WI38 (cell line): Measurements from ENCODE around the gene RASL11B.

Experiments used
- H3K4me3 ChIP-seq: 2 replicates; pipeline ENCODE4 v1.5.1; 2011; ENCODE audit warnings: low read depth, mild to moderate bottlenecking, control low read depth, low read length
- CTCF ChIP-seq: IDR thresholded peaks from 2 replicates; pipeline ENCODE4 v1.5.1; 2012; ENCODE audit warnings: low read depth, mild to moderate bottlenecking, control low read depth, low read length

RASL11B gene

GRCh38 chr4:52911684-52912294, 49.7 kb downstream of the RASL11B start:
- no peak overlapping the region for H3K4me3 ChIP-seq
- peak; percentile 72 for TF ChIP-seq CTCF

GRCh38 chr4:52912608-52913007, 50.5 kb downstream of the RASL11B start:
- TF ChIP-seq CTCF = no peak
- no peak overlapping the region for H3K4me3 ChIP-seq

GRCh38 chr4:52914051-52914605, 52.0 kb downstream of the RASL11B start:
- no peak for TF ChIP-seq CTCF
- no peak overlapping the region for H3K4me3 ChIP-seq

GRCh38 chr4:52915191-52915590, 53.1 kb downstream of the RASL11B start:
- H3K4me3 ChIP-seq = no peak overlapping the region
- no peak for TF ChIP-seq CTCF

GRCh38 chr4:52915730-52916300, 53.7 kb downstream of the RASL11B start:
- no peak for TF ChIP-seq CTCF
- no peak overlapping the region for H3K4me3 ChIP-seq
